A549 (cell line): ENCODE data around the gene CYB5D1. TPM values are rescaled to one million over a fixed set of nuclear protein-coding genes. Genes with fewer than 3 reads are reported as not detected.

Experiments used
- ATAC-seq, 2 experiments: fragments of 200-7000 bp in 1 of 2; fragments of >200 bp in 1 of 2; cut with Nextera tagmentation in 1 of 2; cut with Tn5 transposase in 1 of 2; 3 replicates each; pipeline versions ENCODE4 v1.8.0 to v1.9.1; 2018 to 2020; ENCODE audit warnings: mild to moderate bottlenecking in 1 of 2, moderate library complexity in 1 of 2
- CTCF ChIA-PET: fragments of 300-600 bp; sonication (Branson Sonifier 250); formaldehyde crosslinking; extraction: SDS; loops from one replicate; lab custom pipeline; 2021; ENCODE audit warnings: antibody characterized with exemption, inconsistent platforms; lab: Yijun Ruan, JAX
- POLR2A ChIA-PET: fragments of 350-600 bp; formaldehyde crosslinking; extraction: SDS; loops from one replicate; lab custom pipeline; 2021; ENCODE audit warnings: antibody characterized with exemption, inconsistent platforms; lab: Yijun Ruan, JAX
- DNase-seq, 2 experiments: peaks; one replicate each; pipeline versions ENCODE4 v3.0.0 to v3.0.0-alpha.2; 2011 to 2016; ENCODE audit warnings: low read depth in 1 of 2, low spot score in 1 of 2
- FAIRE-seq: peaks from 2 replicates; lab custom pipeline; 2011; peaks lifted over from hg19 to GRCh38; lab: Jason Lieb, UNC
- H3K27ac ChIP-seq, 2 experiments: fragments of >200 bp; sonication (Bioruptor Twin); formaldehyde crosslinking; 3 replicates each; pipeline ENCODE4 v1.5.1; 2016 to 2017
- H3K4me1 ChIP-seq: fragments of >200 bp; sonication (Bioruptor Twin); formaldehyde crosslinking; 3 replicates; pipeline ENCODE4 v1.6.1; 2016
- H3K4me2 ChIP-seq: fragments of >200 bp; sonication (Bioruptor Twin); formaldehyde crosslinking; 3 replicates; pipeline ENCODE4 v1.6.1; 2016
- H3K4me3 ChIP-seq: fragments of >200 bp; sonication (Bioruptor Twin); formaldehyde crosslinking; 3 replicates; pipeline ENCODE4 v1.5.1; 2016
- H3K9me3 ChIP-seq: fragments of >200 bp; sonication (Bioruptor Twin); formaldehyde crosslinking; 3 replicates; pipeline ENCODE4 v1.6.1; 2016
- BCL3 ChIP-seq: fragments of >200 bp; sonication (Bioruptor Twin); formaldehyde crosslinking; IDR thresholded peaks from 3 replicates; pipeline ENCODE4 v1.6.1; 2016
- CBX2 ChIP-seq: fragments of 200-600 bp; sonication (generic); IDR thresholded peaks from 2 replicates; pipeline ENCODE4 v1.6.1; 2016; ENCODE audit warnings: low read depth, mild to moderate bottlenecking, borderline replicate concordance
- CBX8 ChIP-seq: fragments of 200-600 bp; sonication (generic); IDR thresholded peaks from 2 replicates; pipeline ENCODE4 v1.6.1; 2016
- CEBPB ChIP-seq, 2 experiments: fragments of >200 bp in 1 of 2; sonication (Bioruptor Twin) in 1 of 2; formaldehyde crosslinking in 1 of 2; IDR thresholded peaks; 2 replicates each; pipeline ENCODE4 v1.6.1; 2012 to 2016
- CHD4 ChIP-seq: fragments of 200-600 bp; sonication (generic); IDR thresholded peaks from 2 replicates; pipeline ENCODE4 v1.6.1; 2016; ENCODE audit warnings: antibody characterized with exemption, mild to moderate bottlenecking, borderline replicate concordance
- E2F6 ChIP-seq: IDR thresholded peaks from 2 replicates; pipeline ENCODE4 v1.6.1; 2012; ENCODE audit warnings: low read depth, borderline replicate concordance
- EP300 ChIP-seq, 2 experiments: fragments of >200 bp; sonication (Bioruptor Twin); formaldehyde crosslinking; IDR thresholded peaks; 2 replicates in 1 of 2; 3 replicates in 1 of 2; pipeline ENCODE4 v1.6.1; 2016 to 2017
- FOSB ChIP-seq: fragments of 250-450 bp; sonication (Bioruptor Pico); IDR thresholded peaks from 2 replicates; pipeline ENCODE4 v1.5.0; 2020; ENCODE audit warnings: mild to moderate bottlenecking, moderate library complexity
- FOXS1 ChIP-seq: fragments of 250-450 bp; sonication (Bioruptor Pico); IDR thresholded peaks from 2 replicates; pipeline ENCODE4 v1.5.0; 2020; ENCODE audit warnings: mild to moderate bottlenecking, moderate library complexity
- HMGXB4 ChIP-seq: fragments of 250-450 bp; sonication (Bioruptor Pico); IDR thresholded peaks from 2 replicates; pipeline ENCODE4 v1.5.0; 2021; ENCODE audit warnings: mild to moderate bottlenecking, moderate library complexity, borderline replicate concordance
- HOXA7 ChIP-seq: fragments of 250-450 bp; sonication (Bioruptor Pico); IDR thresholded peaks from 2 replicates; pipeline ENCODE4 v1.5.0; 2020; ENCODE audit warnings: mild to moderate bottlenecking, moderate library complexity
- JUN ChIP-seq, 2 experiments: fragments of >200 bp; sonication (Bioruptor Twin); formaldehyde crosslinking; IDR thresholded peaks; 2 replicates in 1 of 2; 3 replicates in 1 of 2; pipeline ENCODE4 v1.6.1; 2016 to 2017
- JUNB ChIP-seq: fragments of >200 bp; sonication (Bioruptor Twin); formaldehyde crosslinking; IDR thresholded peaks from 2 replicates; pipeline ENCODE4 v1.6.1; 2016
- PHF8 ChIP-seq: fragments of 200-600 bp; sonication (generic); IDR thresholded peaks from 2 replicates; pipeline ENCODE4 v1.6.1; 2016; ENCODE audit warnings: low read depth, mild to moderate bottlenecking, antibody characterized with exemption, moderate library complexity, borderline replicate concordance
- POLR2A ChIP-seq: IDR thresholded peaks from 2 replicates; pipeline ENCODE4 v1.6.1; 2012; ENCODE audit warnings: mild to moderate bottlenecking, low read length
- POLR2AphosphoS2 ChIP-seq: conservative IDR thresholded peaks from 2 replicates; pipeline ENCODE4 v1.6.1; 2012; ENCODE audit warnings: low read length, improper control_type of control experiment, inconsistent platforms
- RAD21 ChIP-seq, 2 experiments: fragments of >200 bp in 1 of 2; sonication (Bioruptor Twin) in 1 of 2; formaldehyde crosslinking in 1 of 2; IDR thresholded peaks in 1 of 2; conservative IDR thresholded peaks in 1 of 2; 2 replicates in 1 of 2; 3 replicates in 1 of 2; pipeline ENCODE4 v1.6.1; 2012 to 2018; ENCODE audit warnings: inconsistent platforms in 1 of 2
- RCOR1 ChIP-seq: fragments of 150-350 bp; IDR thresholded peaks from 2 replicates; pipeline ENCODE4 v1.6.1; 2014; ENCODE audit warnings: antibody characterized with exemption, low read length, low read depth
- SMC3 ChIP-seq: fragments of >200 bp; sonication (Bioruptor Twin); formaldehyde crosslinking; IDR thresholded peaks from 3 replicates; pipeline ENCODE4 v1.6.1; 2018; ENCODE audit warnings: inconsistent platforms
- TFCP2L1 ChIP-seq: fragments of 250-450 bp; sonication (Bioruptor Pico); IDR thresholded peaks from 2 replicates; pipeline ENCODE4 v1.5.0; 2021; ENCODE audit warnings: mild to moderate bottlenecking
- ZFP36 ChIP-seq: fragments of 450-650 bp; IDR thresholded peaks from 2 replicates; pipeline ENCODE4 v1.6.1; 2014; ENCODE audit warnings: borderline replicate concordance; ENCODE audit not compliant: partially characterized antibody
- ZNF302 ChIP-seq: fragments of 250-450 bp; sonication (Bioruptor Pico); IDR thresholded peaks from 2 replicates; pipeline ENCODE4 v1.9.0; 2021; ENCODE audit warnings: inconsistent platforms, mild to moderate bottlenecking, moderate library complexity
- ZSCAN20 ChIP-seq: fragments of 250-450 bp; sonication (Bioruptor Pico); IDR thresholded peaks from 2 replicates; pipeline ENCODE4 v1.8.0; 2022; ENCODE audit warnings: mild to moderate bottlenecking, moderate library complexity
- whole genome bisulfite sequencing: methylation state at CpG from one replicate; pipeline ENCODE4 v1.1.6; 2017; ENCODE audit errors: missing lambda C conversion rate; 5-methylcytosine and 5-hydroxymethylcytosine counted together
- polyA plus RNA-seq, 4 experiments: library from polyadenylated mRNA; depleted of rRNA in 3 of 4; stranded (reverse); fragments of >200 nt; fragmentation: RNase III in 1 of 4; extraction: RNeasy Plus Mini Kit Qiagen cat#74134 plus additional on column Dnase treatment in 1 of 4; gene quantifications; 2 replicates in 3 of 4; 3 replicates in 1 of 4; pipeline ENCODE4 v1.2.3, GENCODE V29; 2011 to 2017
- TF ChIP-seq, protein P1 (sequence below): fragments of >200 bp; sonication (Bioruptor Twin); formaldehyde crosslinking; IDR thresholded peaks from 3 replicates; pipeline ENCODE4 v1.5.1; 2016
- TF ChIP-seq, protein P2 (sequence below): fragments of 200-600 bp; sonication (generic); IDR thresholded peaks from 2 replicates; pipeline ENCODE4 v1.6.1; 2016; ENCODE audit warnings: antibody characterized with exemption, mild to moderate bottlenecking, moderate library complexity
- TF ChIP-seq, protein P3 (sequence below): fragments of 250-450 bp; sonication (Bioruptor Pico); IDR thresholded peaks from 2 replicates; pipeline ENCODE4 v1.5.0; 2020; ENCODE audit warnings: low read depth, mild to moderate bottlenecking, moderate library complexity
- TF ChIP-seq, protein P4 (sequence below): fragments of 450-650 bp; IDR thresholded peaks from 2 replicates; pipeline ENCODE4 v1.6.1; 2014; ENCODE audit warnings: antibody characterized with exemption

The CYB5D1 gene
- polyA plus RNA-seq, 2 of the 4 experiments (the other 2 are of a cell fraction) = 20.4 to 28.2 TPM

GRCh38 chr17:7844292-7845154, 13.3 kb upstream of the CYB5D1 start:
- ATAC-seq (peak; percentile 55 to 82), FAIRE-seq (peak; percentile 89), DNase-seq (peak; percentile 95 to 97)
- Histone ChIP-seq H3K4me3 (peak overlapping the region; percentile 80), H3K4me2 (peak overlapping the region; percentile 91), H3K27ac (peak overlapping the region; percentile 96), H3K4me1 (peaks cover 28% of the 10 kb centered on the region), H3K9me3 (no peaks in the 10 kb centered on the region)
- ChIA-PET POLR2A (interaction anchor here (0.6 to 5.7 kb wide), 9 partner anchors 7 to 329 kb away, joined by 3 to 65 read pairs (median 4); partner anchors contain the start of genes CYB5D1, KDM6B, NAA38 and TP53), CTCF (interaction anchor here (0.7 to 25.1 kb wide), 13 partner anchors 12 to 215 kb away, joined by 3 to 677 read pairs (median 4); partner anchors contain the start of genes CYB5D1, KDM6B, NAA38 and WRAP53)
- 2% methylated on average over 46 of the region's 71 CpGs for WGBS
- TF ChIP-seq JUN (IDR thresholded peaks at IDR 0.05) (peak in 1 of 2 experiments; percentile 60; a peak in 2 of 5 replicates), POLR2A (peak; percentile 40; the same call in 1 of the 2 replicates), TFCP2L1 (CRISPR knock-in tag) (peak; percentile 80), FOSB (CRISPR knock-in tag) (peak; percentile 76), CHD4 (peak; percentile 21; the same call in 1 of the 2 replicates), PHF8 (peak; percentile 74; the same call in 1 of the 2 replicates), ZNF302 (CRISPR knock-in tag) (no peak), RAD21 (conservative IDR thresholded peaks at IDR 0.05 in 1 of 2, IDR thresholded peaks at IDR 0.05 in 1 of 2) (no peak; a peak in 1 of 5 replicates), CBX8 (no peak), SMC3 (no peak), CEBPB (IDR thresholded peaks at IDR 0.05) (no peak), E2F6 (peak; percentile 25; the same call in 1 of the 2 replicates), HMGXB4 (CRISPR knock-in tag) (peak; percentile 79), EP300 (IDR thresholded peaks at IDR 0.05) (no peak), ZFP36 (no peak), ZSCAN20 (CRISPR knock-in tag) (no peak), JUNB (no peak), FOXS1 (CRISPR knock-in tag) (no peak), BCL3 (0 out of 3 replicates have a peak, but pooled peaks have one; percentile 10), HOXA7 (peak; percentile 90; the same call in 1 of the 2 replicates), POLR2AphosphoS2 (peak; percentile 82; the same call in 1 of the 2 replicates), RCOR1 (no peak), CBX2 (no peak)
- TF ChIP-seq, protein P1, sequence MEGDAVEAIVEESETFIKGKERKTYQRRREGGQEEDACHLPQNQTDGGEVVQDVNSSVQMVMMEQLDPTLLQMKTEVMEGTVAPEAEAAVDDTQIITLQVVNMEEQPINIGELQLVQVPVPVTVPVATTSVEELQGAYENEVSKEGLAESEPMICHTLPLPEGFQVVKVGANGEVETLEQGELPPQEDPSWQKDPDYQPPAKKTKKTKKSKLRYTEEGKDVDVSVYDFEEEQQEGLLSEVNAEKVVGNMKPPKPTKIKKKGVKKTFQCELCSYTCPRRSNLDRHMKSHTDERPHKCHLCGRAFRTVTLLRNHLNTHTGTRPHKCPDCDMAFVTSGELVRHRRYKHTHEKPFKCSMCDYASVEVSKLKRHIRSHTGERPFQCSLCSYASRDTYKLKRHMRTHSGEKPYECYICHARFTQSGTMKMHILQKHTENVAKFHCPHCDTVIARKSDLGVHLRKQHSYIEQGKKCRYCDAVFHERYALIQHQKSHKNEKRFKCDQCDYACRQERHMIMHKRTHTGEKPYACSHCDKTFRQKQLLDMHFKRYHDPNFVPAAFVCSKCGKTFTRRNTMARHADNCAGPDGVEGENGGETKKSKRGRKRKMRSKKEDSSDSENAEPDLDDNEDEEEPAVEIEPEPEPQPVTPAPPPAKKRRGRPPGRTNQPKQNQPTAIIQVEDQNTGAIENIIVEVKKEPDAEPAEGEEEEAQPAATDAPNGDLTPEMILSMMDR = no peak
- TF ChIP-seq, protein P2, sequence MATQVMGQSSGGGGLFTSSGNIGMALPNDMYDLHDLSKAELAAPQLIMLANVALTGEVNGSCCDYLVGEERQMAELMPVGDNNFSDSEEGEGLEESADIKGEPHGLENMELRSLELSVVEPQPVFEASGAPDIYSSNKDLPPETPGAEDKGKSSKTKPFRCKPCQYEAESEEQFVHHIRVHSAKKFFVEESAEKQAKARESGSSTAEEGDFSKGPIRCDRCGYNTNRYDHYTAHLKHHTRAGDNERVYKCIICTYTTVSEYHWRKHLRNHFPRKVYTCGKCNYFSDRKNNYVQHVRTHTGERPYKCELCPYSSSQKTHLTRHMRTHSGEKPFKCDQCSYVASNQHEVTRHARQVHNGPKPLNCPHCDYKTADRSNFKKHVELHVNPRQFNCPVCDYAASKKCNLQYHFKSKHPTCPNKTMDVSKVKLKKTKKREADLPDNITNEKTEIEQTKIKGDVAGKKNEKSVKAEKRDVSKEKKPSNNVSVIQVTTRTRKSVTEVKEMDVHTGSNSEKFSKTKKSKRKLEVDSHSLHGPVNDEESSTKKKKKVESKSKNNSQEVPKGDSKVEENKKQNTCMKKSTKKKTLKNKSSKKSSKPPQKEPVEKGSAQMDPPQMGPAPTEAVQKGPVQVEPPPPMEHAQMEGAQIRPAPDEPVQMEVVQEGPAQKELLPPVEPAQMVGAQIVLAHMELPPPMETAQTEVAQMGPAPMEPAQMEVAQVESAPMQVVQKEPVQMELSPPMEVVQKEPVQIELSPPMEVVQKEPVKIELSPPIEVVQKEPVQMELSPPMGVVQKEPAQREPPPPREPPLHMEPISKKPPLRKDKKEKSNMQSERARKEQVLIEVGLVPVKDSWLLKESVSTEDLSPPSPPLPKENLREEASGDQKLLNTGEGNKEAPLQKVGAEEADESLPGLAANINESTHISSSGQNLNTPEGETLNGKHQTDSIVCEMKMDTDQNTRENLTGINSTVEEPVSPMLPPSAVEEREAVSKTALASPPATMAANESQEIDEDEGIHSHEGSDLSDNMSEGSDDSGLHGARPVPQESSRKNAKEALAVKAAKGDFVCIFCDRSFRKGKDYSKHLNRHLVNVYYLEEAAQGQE = no peak; the same call in 1 of the 2 replicates
- TF ChIP-seq, protein P3, sequence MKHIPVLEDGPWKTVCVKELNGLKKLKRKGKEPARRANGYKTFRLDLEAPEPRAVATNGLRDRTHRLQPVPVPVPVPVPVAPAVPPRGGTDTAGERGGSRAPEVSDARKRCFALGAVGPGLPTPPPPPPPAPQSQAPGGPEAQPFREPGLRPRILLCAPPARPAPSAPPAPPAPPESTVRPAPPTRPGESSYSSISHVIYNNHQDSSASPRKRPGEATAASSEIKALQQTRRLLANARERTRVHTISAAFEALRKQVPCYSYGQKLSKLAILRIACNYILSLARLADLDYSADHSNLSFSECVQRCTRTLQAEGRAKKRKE (CRISPR knock-in tag) = no peak
- TF ChIP-seq, protein P4, sequence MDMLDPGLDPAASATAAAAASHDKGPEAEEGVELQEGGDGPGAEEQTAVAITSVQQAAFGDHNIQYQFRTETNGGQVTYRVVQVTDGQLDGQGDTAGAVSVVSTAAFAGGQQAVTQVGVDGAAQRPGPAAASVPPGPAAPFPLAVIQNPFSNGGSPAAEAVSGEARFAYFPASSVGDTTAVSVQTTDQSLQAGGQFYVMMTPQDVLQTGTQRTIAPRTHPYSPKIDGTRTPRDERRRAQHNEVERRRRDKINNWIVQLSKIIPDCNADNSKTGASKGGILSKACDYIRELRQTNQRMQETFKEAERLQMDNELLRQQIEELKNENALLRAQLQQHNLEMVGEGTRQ = no peak
